HG03575 (cell line): ENCODE data around the gene HOXD9.

ENCODE experiments used
- ATAC-seq: cut with Tn5 transposase; IDR thresholded peaks from one replicate; pipeline ENCODE4 v1.9.1; 2021; ENCODE audit not compliant: unreplicated experiment, insufficient number of reproducible peaks, low FRiP score; ENCODE audit errors: extremely low read depth

Gene HOXD9

GRCh38 chr2:176106581-176107539 is 15.7 kb upstream of the HOXD9 start, which contains the start of gene HOXD11:
HOXD11 (plus strand) TSS chr2:176107280; CDS start chr2:176107356, 76 bp downstream.
- ATAC-seq, result no peak

- no peak for ATAC-seq
Observed at GRCh38 chr2:176107731-176108181, 14.8 kb upstream of the HOXD9 start.

- no peak for ATAC-seq
Observed at GRCh38 chr2:176109192-176109901, 13.2 kb upstream of the HOXD9 start.

- no peak for ATAC-seq
Observed at GRCh38 chr2:176109946-176110345, 12.6 kb upstream of the HOXD9 start.

DNA sequence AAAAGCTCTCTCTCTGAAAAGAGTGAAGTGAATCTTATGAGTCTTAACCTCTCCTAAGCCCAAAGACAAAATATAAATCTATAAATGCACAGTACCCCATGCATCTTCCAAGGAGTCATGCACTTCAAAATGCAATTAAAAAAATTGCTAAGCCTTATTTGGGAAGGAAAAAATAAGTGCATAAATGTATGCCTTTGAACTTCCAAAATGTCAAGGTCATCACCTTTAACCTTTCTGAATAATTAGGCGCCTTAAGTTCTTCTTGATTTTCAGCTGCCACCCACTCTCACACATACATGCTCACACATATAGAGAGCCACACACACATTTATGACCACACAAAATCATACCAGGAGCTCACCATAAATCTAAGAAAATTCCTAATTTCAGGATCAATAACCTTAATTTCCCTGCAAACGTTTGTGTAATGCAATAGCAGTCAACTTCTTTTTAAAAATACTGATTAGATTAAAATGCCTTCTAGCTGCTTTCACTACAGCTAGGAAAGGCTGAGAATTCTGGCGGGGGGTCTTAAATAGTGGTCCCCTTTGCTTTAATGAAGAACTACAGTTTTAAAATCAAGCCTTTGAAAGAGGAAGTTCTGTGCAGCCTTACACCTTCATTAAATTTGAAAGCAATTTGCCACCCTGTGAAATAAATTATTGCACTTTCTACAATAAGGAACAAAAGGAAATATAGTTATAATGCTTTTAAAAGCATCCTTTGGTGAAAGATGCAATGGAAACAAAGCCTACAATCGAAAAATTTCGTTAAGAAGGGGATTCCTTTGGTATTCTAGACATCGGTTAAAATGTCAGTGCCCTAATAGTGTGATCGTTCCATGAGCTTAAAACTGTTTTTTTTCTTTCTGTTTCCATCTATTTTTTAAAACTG is 11.9 kb upstream of the HOXD9 start:
- ATAC-seq, result no peak

GRCh38 chr2:176111309-176111663 is 11.2 kb upstream of the HOXD9 start:
- no peak for ATAC-seq

- ATAC-seq, result no peak
Observed at GRCh38 chr2:176111846-176112374, 10.6 kb upstream of the HOXD9 start.

- ATAC-seq, result no peak
Observed at GRCh38 chr2:176112375-176113302, 9.9 kb upstream of the HOXD9 start.

DNA sequence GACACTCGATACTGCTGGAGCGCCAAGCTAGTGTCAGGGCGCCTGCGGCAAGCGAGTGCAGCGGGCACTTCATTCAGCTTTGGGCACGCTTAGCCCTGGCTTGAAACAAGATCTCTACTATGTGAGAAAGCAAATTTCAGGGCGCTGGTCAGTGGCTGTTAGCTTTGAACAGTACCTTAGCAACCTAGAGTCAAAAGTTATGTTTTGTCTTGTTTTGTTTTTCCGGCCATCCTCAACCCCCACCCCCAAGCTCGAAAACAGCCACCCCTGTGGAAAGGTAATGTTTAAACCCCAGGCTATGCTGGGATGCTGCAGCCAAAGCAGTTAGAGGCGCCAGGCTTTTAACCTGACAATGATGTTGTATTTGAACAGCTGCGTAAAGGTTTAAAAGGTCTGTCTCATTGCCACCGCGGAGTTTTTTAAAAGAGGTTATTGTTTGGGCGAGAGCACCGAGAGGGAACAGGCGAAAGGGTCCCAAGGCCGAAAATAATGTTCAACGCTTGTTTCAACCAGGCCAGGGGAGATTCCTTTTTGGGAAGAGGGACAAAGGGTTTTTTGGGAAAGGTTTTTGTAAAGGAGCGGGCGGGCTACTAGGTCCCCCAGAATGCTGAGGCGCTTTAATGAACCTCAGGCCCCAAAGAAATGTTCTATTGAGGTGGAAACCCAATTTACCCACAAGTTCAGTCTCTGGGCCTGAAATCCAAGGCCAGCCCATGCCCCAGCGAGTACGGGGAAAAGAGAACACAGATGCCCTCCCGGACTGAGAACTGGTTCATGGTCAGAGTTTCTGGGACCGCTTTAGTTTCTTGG is 8.2 kb upstream of the HOXD9 start:
- ATAC-seq, result no peak

- ATAC-seq, result no peak
Observed at GRCh38 chr2:176114930-176115625, 7.4 kb upstream of the HOXD9 start.

DNA sequence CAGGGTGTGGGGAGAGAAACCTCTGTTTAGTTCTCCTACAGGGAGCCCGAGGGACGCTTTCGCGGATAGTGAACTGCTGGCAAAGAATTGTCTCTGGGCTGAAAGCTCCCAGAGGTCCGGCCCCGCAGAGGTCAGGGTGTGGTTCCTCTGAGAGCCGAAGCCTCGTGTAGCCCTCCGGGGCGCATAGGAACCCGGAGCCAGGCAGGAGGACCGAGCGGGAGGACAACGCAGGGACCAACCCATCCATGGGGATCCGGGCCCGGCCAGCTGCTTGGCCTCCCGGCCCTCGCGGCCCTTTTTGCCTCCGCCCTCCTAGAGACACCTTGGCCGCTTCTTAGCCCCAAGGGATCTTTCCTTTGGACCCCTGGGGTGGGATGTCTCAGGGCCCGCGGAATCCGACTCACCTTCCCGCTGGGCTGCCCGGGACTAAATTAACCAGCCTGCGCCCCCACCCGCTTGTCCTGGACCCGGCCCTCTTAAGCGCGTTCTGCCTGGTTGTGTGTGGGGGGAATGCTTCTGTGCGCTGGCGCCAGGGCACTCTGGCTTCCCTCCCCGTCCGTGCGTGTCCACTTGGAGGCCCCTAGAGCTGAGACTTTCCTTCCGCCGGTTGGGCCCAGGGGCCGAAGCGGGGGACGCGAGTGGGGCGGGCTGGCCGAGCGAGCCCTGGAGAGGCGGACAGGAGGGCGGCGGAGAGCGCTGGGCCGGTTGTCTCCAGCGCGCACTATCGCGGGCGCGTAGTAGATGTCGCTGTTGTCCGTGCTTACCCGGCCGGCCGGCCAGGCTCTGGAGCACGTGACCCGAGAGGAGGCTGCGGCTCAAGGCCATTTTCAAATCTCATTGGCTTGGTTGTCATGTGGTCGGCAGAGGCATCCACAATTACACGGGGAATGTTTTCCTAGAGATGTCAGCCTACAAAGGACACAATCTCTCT is 6.4 kb upstream of the HOXD9 start, which contains the start of gene HOXD10:
Gene HOXD10 (plus strand): TSS at position 896 of the 931 bp plus-strand sequence. CDS start 56 bp downstream, outside the sequence.
- ATAC-seq, result no peak

DNA sequence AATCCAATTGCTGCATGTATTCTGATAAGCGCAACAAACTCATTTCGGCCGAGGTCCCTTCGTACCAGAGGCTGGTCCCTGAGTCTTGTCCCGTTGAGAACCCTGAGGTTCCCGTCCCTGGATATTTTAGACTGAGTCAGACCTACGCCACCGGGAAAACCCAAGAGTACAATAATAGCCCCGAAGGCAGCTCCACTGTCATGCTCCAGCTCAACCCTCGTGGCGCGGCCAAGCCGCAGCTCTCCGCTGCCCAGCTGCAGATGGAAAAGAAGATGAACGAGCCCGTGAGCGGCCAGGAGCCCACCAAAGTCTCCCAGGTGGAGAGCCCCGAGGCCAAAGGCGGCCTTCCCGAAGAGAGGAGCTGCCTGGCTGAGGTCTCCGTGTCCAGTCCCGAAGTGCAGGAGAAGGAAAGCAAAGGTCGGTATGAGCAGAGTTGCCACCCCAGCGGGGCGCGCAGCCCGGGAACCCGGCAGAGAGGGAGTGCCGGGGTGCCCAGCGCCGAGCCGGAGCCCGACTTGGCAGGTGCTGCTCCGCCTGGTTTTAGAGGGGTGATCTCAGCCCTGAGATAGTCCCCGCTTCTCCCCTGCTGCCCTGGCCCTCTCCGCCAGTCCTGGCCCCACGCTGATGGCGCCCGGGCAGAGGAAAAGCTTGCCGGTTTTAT is 5.2 kb upstream of the HOXD9 start:
- ATAC-seq, result no peak

DNA sequence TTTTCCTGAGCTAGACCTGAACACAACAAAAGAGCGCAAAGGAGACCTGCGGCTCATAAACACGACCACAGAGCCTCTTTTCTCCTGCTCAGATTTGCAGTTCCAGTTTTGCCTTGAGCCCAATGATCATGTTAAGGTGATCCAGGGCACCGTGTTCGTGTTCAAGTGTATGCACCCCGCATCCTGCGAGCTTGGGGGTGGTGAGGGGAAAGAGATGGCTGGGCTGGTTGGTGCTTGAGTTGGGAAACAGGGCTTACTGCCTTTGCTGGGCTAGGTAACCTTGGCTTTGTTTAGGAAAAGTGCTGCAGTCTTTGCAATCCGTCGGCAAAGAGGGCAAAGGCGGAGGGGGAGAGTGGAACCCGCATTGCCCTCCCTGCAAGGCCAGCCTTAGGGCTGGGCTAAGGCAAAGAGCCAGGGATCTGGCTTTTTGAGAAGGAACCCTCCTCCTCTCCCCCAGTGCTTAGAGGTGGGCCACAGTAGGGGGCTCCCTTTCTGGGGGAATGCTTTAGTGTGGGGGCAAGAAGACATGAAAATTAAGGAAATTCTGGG is 4.6 kb upstream of the HOXD9 start:
- ATAC-seq, result no peak

DNA sequence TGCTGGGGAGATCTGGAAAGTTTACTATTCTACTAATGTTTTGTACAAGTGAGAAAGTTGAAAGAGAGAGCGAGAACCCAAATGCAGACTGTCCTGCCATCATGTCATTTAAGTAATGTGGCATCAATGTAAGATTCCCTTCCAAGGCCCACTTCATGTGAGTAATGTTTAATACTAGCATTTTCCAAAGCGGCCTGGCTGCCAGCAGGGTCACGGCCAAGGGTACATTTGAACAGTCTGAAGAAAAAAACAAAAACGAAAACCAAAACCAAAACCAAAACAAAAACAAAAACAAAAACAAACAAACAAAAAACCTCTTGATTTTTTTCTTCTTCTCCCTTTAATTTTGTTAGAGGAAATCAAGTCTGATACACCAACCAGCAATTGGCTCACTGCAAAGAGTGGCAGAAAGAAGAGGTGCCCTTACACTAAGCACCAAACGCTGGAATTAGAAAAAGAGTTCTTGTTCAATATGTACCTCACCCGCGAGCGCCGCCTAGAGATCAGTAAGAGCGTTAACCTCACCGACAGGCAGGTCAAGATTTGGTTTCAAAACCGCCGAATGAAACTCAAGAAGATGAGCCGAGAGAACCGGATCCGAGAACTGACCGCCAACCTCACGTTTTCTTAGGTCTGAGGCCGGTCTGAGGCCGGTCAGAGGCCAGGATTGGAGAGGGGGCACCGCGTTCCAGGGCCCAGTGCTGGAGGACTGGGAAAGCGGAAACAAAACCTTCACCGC is 3.7 kb upstream of the HOXD9 start:
- no peak for ATAC-seq
